Stimulated activated CD4-positive, alpha-beta T cell treated with anti-CD3 and anti-CD28 coated beads, TNF-alpha, amount 100 ng/mL, for 24 hours (primary cell): Measurements from ENCODE around the gene TCF7L1.
"Not testable (repeated sequence)": the region's sequence is repeated elsewhere in the genome, so short reads cannot be mapped to it uniquely, and the experiment has no call there.

Experiments used
- DNase-seq, 3 experiments: peaks; one replicate each; pipeline ENCODE4 v3.0.0-alpha.2; 2020; ENCODE audit warnings: low read depth in 3 of 3

The TCF7L1 gene

GRCh38 chr2:85326406-85327159 lies 193.4 kb downstream of the TCF7L1 start:
- peak in 1 of 3 experiments; percentile 27 for DNase-seq

- peak in 2 of 3 experiments; percentile 27 to 52 for DNase-seq
These were observed 194.1 kb downstream of the TCF7L1 start for GRCh38 chr2:85327160-85327821.

GRCh38 chr2:85327822-85328617 lies 194.8 kb downstream of the TCF7L1 start, which contains the start of gene TGOLN2:
Gene TGOLN2 (minus strand): TSS chr2:85327989. CDS start chr2:85327962, 27 bp downstream.
- peak; percentile 83 to 93 (median 86) for DNase-seq

- DNase-seq: no peak
These were observed 196.0 kb downstream of the TCF7L1 start for GRCh38 chr2:85329181-85329651.

- not testable (repeated sequence) for DNase-seq
These were observed 196.5 kb downstream of the TCF7L1 start for GRCh38 chr2:85329701-85330100.

- no peak for DNase-seq
These were observed 197.8 kb downstream of the TCF7L1 start for GRCh38 chr2:85330839-85331636.

- DNase-seq: not testable (repeated sequence)
These were observed 200.7 kb downstream of the TCF7L1 start for GRCh38 chr2:85333877-85334276.

- DNase-seq: no peak
These were observed 201.7 kb downstream of the TCF7L1 start for GRCh38 chr2:85334928-85335327.

- DNase-seq: no peak
These were observed 207.1 kb downstream of the TCF7L1 start for GRCh38 chr2:85340034-85340892.

GRCh38 chr2:85341269-85342029 lies 208.3 kb downstream of the TCF7L1 start:
- DNase-seq: no peak

GRCh38 chr2:85342156-85342555 lies 209.0 kb downstream of the TCF7L1 start:
- DNase-seq: no peak

GRCh38 chr2:85343207-85343895 lies 210.2 kb downstream of the TCF7L1 start:
- DNase-seq: not testable (repeated sequence)

- DNase-seq: no peak
These were observed 211.3 kb downstream of the TCF7L1 start for GRCh38 chr2:85344356-85344954.

GRCh38 chr2:85347599-85347998 lies 214.4 kb downstream of the TCF7L1 start:
- DNase-seq: no peak

GRCh38 chr2:85353876-85354285 lies 220.7 kb downstream of the TCF7L1 start:
- DNase-seq: peak in 1 of 3 experiments; percentile 16

- DNase-seq: peak; percentile 91 to 93 (median 93)
These were observed 221.3 kb downstream of the TCF7L1 start, which contains the start of the genes ELMOD3 and RETSAT for GRCh38 chr2:85354286-85355072. Gene ELMOD3 (plus strand): TSS chr2:85354769. CDS start chr2:85357199, 2,430 bp downstream. Gene RETSAT (minus strand): TSS chr2:85354528. CDS start chr2:85354507, 21 bp downstream.

- no peak for DNase-seq
These were observed 221.8 kb downstream of the TCF7L1 start for GRCh38 chr2:85355073-85355410.
